ENCODE data around the gene SLC39A7. TPM values are rescaled to one million over a fixed set of nuclear protein-coding genes. Genes with fewer than 3 reads are reported as not detected.

Gene SLC39A7
- total RNA-seq, 4 donors from 2014 or later = 54.6 to 79.9 (median 66.4) TPM

GRCh38 chr6:33251395-33252012 lies 50.8 kb downstream of the SLC39A7 start:
- no peaks in the 10 kb centered on the region for H3K9me3 ChIP-seq
- TF ChIP-seq POLR2A (IDR thresholded peaks at IDR 0.05) = no peak
- no peak for TF ChIP-seq CTCF (IDR thresholded peaks at IDR 0.05)
- no peak for TF ChIP-seq POLR2AphosphoS5 (IDR thresholded peaks at IDR 0.05)
- no peak for TF ChIP-seq EP300 (IDR thresholded peaks at IDR 0.05)
- H3K4me1 ChIP-seq = peaks cover 3 to 32% (median 20%) of the 10 kb centered on the region in 3 donors
- H3K4me3 ChIP-seq = no peak overlapping the region
- H3K27ac ChIP-seq = no peak overlapping the region
- no peak for ATAC-seq
- H3K36me3 ChIP-seq = peaks cover 0 to 34% of the 10 kb centered on the region in 2 donors
- 86 to 87% methylated on average over 6 of the region's 6 CpGs for WGBS, 2 donors (ENCODE audit: low coverage in 1 of 2)
- H3K27me3 ChIP-seq = no peaks in the 10 kb centered on the region

- Histone ChIP-seq H3K27me3 (no peaks in the 10 kb centered on the region), H3K4me1 (peaks cover 3 to 30% (median 19%) of the 10 kb centered on the region in 3 donors), H3K4me3 (no peak overlapping the region), H3K36me3 (peaks cover 0 to 43% of the 10 kb centered on the region in 2 donors), H3K9me3 (no peaks in the 10 kb centered on the region), H3K27ac (no peak overlapping the region)
- ATAC-seq = no peak
- TF ChIP-seq EP300 (IDR thresholded peaks at IDR 0.05) = no peak
- no peak for TF ChIP-seq CTCF (IDR thresholded peaks at IDR 0.05)
- no peak for TF ChIP-seq POLR2A (IDR thresholded peaks at IDR 0.05)
- TF ChIP-seq POLR2AphosphoS5 (IDR thresholded peaks at IDR 0.05) = no peak
Measured at GRCh38 chr6:33252759-33253158, 52.1 kb downstream of the SLC39A7 start.

Small RNA genes lying within 50 kb of the gene (small RNA-seq; reads per million reads assigned to genes)
- gene MIR219A1 (1.5 to 3.8 (median 2.6) reads per million in 4 donors), gene RNY4P10 (0.62 to 2.2 (median 0.99) reads per million in 4 donors)

Other genes starting within 250 kb of the SLC39A7 start
- 10 to 100 TPM in 2 of 4 donors, 1 to 10 TPM in 2; 5.8 to 43.8 (median 15.8) TPM for gene HLA-DMA, start 247.8 kb upstream of the SLC39A7 start, total RNA-seq
- gene BRD2, start 232.3 kb upstream of the SLC39A7 start, total RNA-seq = 100 to 1,000 TPM; 107 to 154 (median 124) TPM
- gene HLA-DOA, start 191.3 kb upstream of the SLC39A7 start, total RNA-seq = 1 to 10 TPM; 1.1 to 4.4 (median 1.8) TPM
- gene HLA-DPA1, start 127.2 kb upstream of the SLC39A7 start, total RNA-seq = 100 to 1,000 TPM in 1 of 4 donors, 10 to 100 TPM in 3; 20.2 to 125 (median 45.4) TPM
- 10 to 100 TPM; 32.1 to 86.3 (median 66.9) TPM for gene HLA-DPB1, start 124.9 kb upstream of the SLC39A7 start, total RNA-seq
- gene COL11A2, start 8.4 kb upstream of the SLC39A7 start, total RNA-seq = 1 to 10 TPM in 1 of 4 donors, under 1 TPM in 3; 0.35 to 1.4 (median 0.45) TPM
- gene RXRB, start 202 bp upstream of the SLC39A7 start, total RNA-seq = 10 to 100 TPM; 20.0 to 38.8 (median 28.9) TPM
- gene HSD17B8, start 3.8 kb downstream of the SLC39A7 start, total RNA-seq = 10 to 100 TPM in 3 of 4 donors, 1 to 10 TPM in 1; 2.2 to 16.1 (median 12.2) TPM
- gene RING1, start 7.6 kb downstream of the SLC39A7 start, total RNA-seq = 10 to 100 TPM; 12.5 to 23.8 (median 17.7) TPM
- 10 to 100 TPM; 18.1 to 45.5 (median 31.5) TPM for gene VPS52, start 71.0 kb downstream of the SLC39A7 start, total RNA-seq
- gene RPS18, start 71.2 kb downstream of the SLC39A7 start, total RNA-seq = 1,000 to 10,000 TPM; 1,175 to 3,464 (median 2,399) TPM
- 10 to 100 TPM; 12.2 to 23.8 (median 17.3) TPM for gene B3GALT4, start 76.3 kb downstream of the SLC39A7 start, total RNA-seq
- gene WDR46, start 88.4 kb downstream of the SLC39A7 start, total RNA-seq = 10 to 100 TPM; 26.4 to 39.2 (median 35.6) TPM
- gene PFDN6, start 88.7 kb downstream of the SLC39A7 start, total RNA-seq = 10 to 100 TPM; 40.6 to 55.5 (median 50.6) TPM
- gene RGL2, start 98.1 kb downstream of the SLC39A7 start, total RNA-seq = 10 to 100 TPM; 53.7 to 83.0 (median 60.7) TPM
- gene TAPBP, start 113.2 kb downstream of the SLC39A7 start, total RNA-seq = 100 to 1,000 TPM in 1 of 4 donors, 10 to 100 TPM in 3; 62.9 to 136 (median 69.2) TPM
- 10 to 100 TPM; 19.3 to 20.9 (median 20.1) TPM for gene ZBTB22, start 116.9 kb downstream of the SLC39A7 start, total RNA-seq
- gene DAXX, start 122.1 kb downstream of the SLC39A7 start, total RNA-seq = 10 to 100 TPM; 29.7 to 49.0 (median 48.1) TPM
- under 1 TPM in 2 of 4 donors, not detected in 2; 0.67 to 0.79 TPM for gene KIFC1, start 191.0 kb downstream of the SLC39A7 start, total RNA-seq
- 10 to 100 TPM; 73.0 to 91.0 (median 86.1) TPM for gene PHF1, start 210.1 kb downstream of the SLC39A7 start, total RNA-seq
- 100 to 1,000 TPM in 3 of 4 donors, 10 to 100 TPM in 1; 90.2 to 144 (median 124) TPM for gene CUTA, start 217.2 kb downstream of the SLC39A7 start, total RNA-seq
- gene SYNGAP1, start 219.2 kb downstream of the SLC39A7 start, total RNA-seq = 10 to 100 TPM in 3 of 4 donors, 1 to 10 TPM in 1; 9.1 to 15.9 (median 12.7) TPM

All from gastroesophageal sphincter (tissue), 4 donors.